Neural progenitor cell (in vitro differentiated cells): Measurements from ENCODE around the gene CLIC5. TPM values are rescaled to one million over a fixed set of nuclear protein-coding genes. Genes with fewer than 3 reads are reported as not detected.

Experiments
- DNase-seq: peaks from one replicate; pipeline ENCODE4 v3.0.0-alpha.2; 2016; ENCODE audit warnings: low spot score
- H2AFZ ChIP-seq: fragments of 200-600 bp; sonication (generic); replicated peaks from 2 replicates; pipeline ENCODE4 v1.6.1; 2016; ENCODE audit warnings: antibody characterized with exemption
- H3F3A ChIP-seq: fragments of 200-600 bp; sonication (generic); 2 replicates; pipeline ENCODE4 v1.6.1; 2016; ENCODE audit warnings: antibody characterized with exemption, low read depth
- H3K27ac ChIP-seq: fragments of 200-600 bp; sonication (generic); 2 replicates; pipeline ENCODE4 v1.5.1; 2016; ENCODE audit warnings: mild to moderate bottlenecking
- H3K27me3 ChIP-seq: fragments of 200-600 bp; sonication (generic); 2 replicates; pipeline ENCODE4 v1.6.1; 2016; ENCODE audit warnings: mild to moderate bottlenecking, moderate library complexity
- H3K36me3 ChIP-seq: fragments of 200-600 bp; sonication (generic); 2 replicates; pipeline ENCODE4 v1.5.1; 2016
- H3K4me1 ChIP-seq: fragments of 200-600 bp; sonication (generic); 2 replicates; pipeline ENCODE4 v1.6.1; 2016; ENCODE audit warnings: mixed run types
- H3K4me2 ChIP-seq: fragments of 200-600 bp; sonication (generic); 2 replicates; pipeline ENCODE4 v1.6.1; 2016
- H3K4me3 ChIP-seq: fragments of 200-600 bp; sonication (generic); 2 replicates; pipeline ENCODE4 v1.5.1; 2016
- H3K79me2 ChIP-seq: fragments of 200-600 bp; sonication (generic); 2 replicates; pipeline ENCODE4 v1.6.1; 2016; ENCODE audit warnings: low read depth
- H3K9ac ChIP-seq: fragments of 200-600 bp; sonication (generic); 2 replicates; pipeline ENCODE4 v1.6.1; 2016
- H3K9me3 ChIP-seq: fragments of 200-600 bp; sonication (generic); 2 replicates; pipeline ENCODE4 v1.5.1; 2016; ENCODE audit warnings: low read depth
- H4K20me1 ChIP-seq: fragments of 200-600 bp; sonication (generic); 2 replicates; pipeline ENCODE4 v1.6.1; 2016; ENCODE audit warnings: low read depth
- H3K27ac Mint-ChIP-seq: 3 replicates; pipeline ENCODE4 v1.8.0; 2021; ENCODE audit warnings: mixed read lengths
- H3K27me3 Mint-ChIP-seq: 2 replicates; pipeline ENCODE4 v1.8.0; 2022; ENCODE audit warnings: low read depth, mild to moderate bottlenecking, inconsistent platforms, moderate library complexity, mixed read lengths; ENCODE audit not compliant: insufficient read depth
- H3K36me3 Mint-ChIP-seq: 3 replicates; pipeline ENCODE4 v1.8.0; 2021; ENCODE audit warnings: mixed read lengths
- H3K4me1 Mint-ChIP-seq: 3 replicates; pipeline ENCODE4 v1.8.0; 2021; ENCODE audit warnings: mixed read lengths
- H3K4me3 Mint-ChIP-seq: 3 replicates; pipeline ENCODE4 v1.8.0; 2021; ENCODE audit warnings: mild to moderate bottlenecking, moderate library complexity, mixed read lengths
- H3K9me3 Mint-ChIP-seq: 3 replicates; pipeline ENCODE4 v1.8.0; 2020; ENCODE audit warnings: mixed read lengths
- CTCF ChIP-seq: fragments of 200-600 bp; sonication (generic); IDR thresholded peaks from 2 replicates; pipeline ENCODE4 v1.5.1; 2017; ENCODE audit warnings: antibody characterized with exemption, mild to moderate bottlenecking
- EZH2 ChIP-seq: fragments of 200-600 bp; sonication (generic); IDR thresholded peaks from 2 replicates; pipeline ENCODE4 v1.6.1; 2017; ENCODE audit warnings: antibody characterized with exemption, mild to moderate bottlenecking, moderate library complexity
- EZH2phosphoT487 ChIP-seq: fragments of 200-600 bp; sonication (generic); IDR thresholded peaks from 2 replicates; pipeline ENCODE4 v1.6.1; 2017; ENCODE audit warnings: antibody characterized with exemption
- total RNA-seq: library from RNA; depleted of rRNA; stranded (reverse); fragments of >200 nt; gene quantifications from 2 replicates; pipeline ENCODE4 v1.2.3, GENCODE V29; 2015; ENCODE audit warnings: low replicate concordance

The CLIC5 gene
- total RNA-seq, 1 donor from 2014 or later, result not detected

- Histone ChIP-seq H3K36me3 (no peaks in the 10 kb centered on the region), H3K27me3 (no peaks in the 10 kb centered on the region), H3K4me1 (no peaks in the 10 kb centered on the region), H3F3A (no peaks in the 10 kb centered on the region), H3K4me3 (no peak overlapping the region), H3K79me2 (no peaks in the 10 kb centered on the region), H3K9me3 (no peaks in the 10 kb centered on the region), H4K20me1 (no peaks in the 10 kb centered on the region), H3K9ac (no peak overlapping the region), H3K27ac (no peak overlapping the region), H3K4me2 (no peak overlapping the region), H2AFZ (no peak overlapping the region)
- Mint-ChIP-seq H3K36me3 (no peaks in the 10 kb centered on the region), H3K4me1 (no peaks in the 10 kb centered on the region), H3K27ac (no peak overlapping the region), H3K9me3 (no peaks in the 10 kb centered on the region), H3K4me3 (no peak overlapping the region), H3K27me3 (no peaks in the 10 kb centered on the region)
- DNase-seq, result no peak
- TF ChIP-seq CTCF, result no peak
- no peak for TF ChIP-seq EZH2
- TF ChIP-seq EZH2phosphoT487, result no peak
Measured at GRCh38 chr6:46024124-46024769, 8.6 kb upstream of the CLIC5 start.

GRCh38 chr6:46023216-46023915, 7.7 kb upstream of the CLIC5 start:
- Mint-ChIP-seq H3K27me3 (peaks cover under 1% of the 10 kb centered on the region), H3K9me3 (no peaks in the 10 kb centered on the region)

GRCh38 chr6:46022106-46022948, 6.7 kb upstream of the CLIC5 start:
- DNase-seq, result no peak
- H3K27me3 ChIP-seq, result peaks cover 19% of the 10 kb centered on the region
- H3K27me3 Mint-ChIP-seq, result peaks cover 7% of the 10 kb centered on the region

More at GRCh38 chr6:46023216-46023915, 7.7 kb upstream of the CLIC5 start:
- H4K20me1 ChIP-seq, result no peaks in the 10 kb centered on the region
- no peak overlapping the region for H3K4me3 ChIP-seq
- no peak overlapping the region for H3K9ac ChIP-seq
- H3K27ac Mint-ChIP-seq, result no peak overlapping the region
- no peaks in the 10 kb centered on the region for H3F3A ChIP-seq
- H3K36me3 Mint-ChIP-seq, result no peaks in the 10 kb centered on the region
- H3K79me2 ChIP-seq, result no peaks in the 10 kb centered on the region
- peaks cover 8% of the 10 kb centered on the region for H3K27me3 ChIP-seq
- H3K9me3 ChIP-seq, result no peaks in the 10 kb centered on the region
- H2AFZ ChIP-seq, result no peak overlapping the region
- no peak overlapping the region for H3K27ac ChIP-seq
- no peak for DNase-seq
- H3K4me1 ChIP-seq, result no peaks in the 10 kb centered on the region
- H3K4me2 ChIP-seq, result no peak overlapping the region
- H3K4me3 Mint-ChIP-seq, result no peak overlapping the region
- TF ChIP-seq CTCF, result no peak
- no peak for TF ChIP-seq EZH2
- TF ChIP-seq EZH2phosphoT487, result no peak
- H3K4me1 Mint-ChIP-seq, result no peaks in the 10 kb centered on the region
- H3K36me3 ChIP-seq, result no peaks in the 10 kb centered on the region

More at GRCh38 chr6:46022106-46022948, 6.7 kb upstream of the CLIC5 start:
- Histone ChIP-seq H3F3A (no peaks in the 10 kb centered on the region), H3K79me2 (no peaks in the 10 kb centered on the region), H3K4me3 (no peak overlapping the region), H3K27ac (no peak overlapping the region), H3K4me1 (no peaks in the 10 kb centered on the region), H3K36me3 (no peaks in the 10 kb centered on the region), H3K4me2 (no peak overlapping the region), H3K9me3 (no peaks in the 10 kb centered on the region), H2AFZ (no peak overlapping the region), H3K9ac (no peak overlapping the region), H4K20me1 (no peaks in the 10 kb centered on the region)
- Mint-ChIP-seq H3K4me1 (no peaks in the 10 kb centered on the region), H3K27ac (no peak overlapping the region), H3K4me3 (no peak overlapping the region), H3K36me3 (no peaks in the 10 kb centered on the region), H3K9me3 (peaks cover 3% of the 10 kb centered on the region)
- no peak for TF ChIP-seq EZH2phosphoT487
- TF ChIP-seq CTCF, result no peak
- no peak for TF ChIP-seq EZH2
